ENCODE measurements around the gene TMEM131.

DNA sequence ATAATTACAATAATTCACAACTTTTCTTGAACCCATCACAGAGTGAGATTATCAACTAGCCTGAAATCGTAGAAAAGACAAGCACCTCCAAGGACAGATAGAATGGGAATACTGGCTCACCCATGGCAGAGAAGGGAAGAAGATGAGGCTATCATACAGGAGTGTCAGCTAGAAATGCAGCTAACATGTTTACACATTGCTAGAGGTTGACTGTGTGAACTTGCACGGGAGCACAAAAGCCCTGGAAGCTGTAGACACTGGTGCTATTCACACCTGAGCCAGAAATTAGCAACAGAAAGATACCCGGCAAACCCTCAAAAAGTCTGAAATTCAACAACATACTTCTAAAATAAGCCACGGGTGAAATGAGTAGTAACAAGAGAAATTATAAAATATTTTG lies 150.6 kb downstream of the TMEM131 start:
- TF ChIP-seq, protein P1, sequence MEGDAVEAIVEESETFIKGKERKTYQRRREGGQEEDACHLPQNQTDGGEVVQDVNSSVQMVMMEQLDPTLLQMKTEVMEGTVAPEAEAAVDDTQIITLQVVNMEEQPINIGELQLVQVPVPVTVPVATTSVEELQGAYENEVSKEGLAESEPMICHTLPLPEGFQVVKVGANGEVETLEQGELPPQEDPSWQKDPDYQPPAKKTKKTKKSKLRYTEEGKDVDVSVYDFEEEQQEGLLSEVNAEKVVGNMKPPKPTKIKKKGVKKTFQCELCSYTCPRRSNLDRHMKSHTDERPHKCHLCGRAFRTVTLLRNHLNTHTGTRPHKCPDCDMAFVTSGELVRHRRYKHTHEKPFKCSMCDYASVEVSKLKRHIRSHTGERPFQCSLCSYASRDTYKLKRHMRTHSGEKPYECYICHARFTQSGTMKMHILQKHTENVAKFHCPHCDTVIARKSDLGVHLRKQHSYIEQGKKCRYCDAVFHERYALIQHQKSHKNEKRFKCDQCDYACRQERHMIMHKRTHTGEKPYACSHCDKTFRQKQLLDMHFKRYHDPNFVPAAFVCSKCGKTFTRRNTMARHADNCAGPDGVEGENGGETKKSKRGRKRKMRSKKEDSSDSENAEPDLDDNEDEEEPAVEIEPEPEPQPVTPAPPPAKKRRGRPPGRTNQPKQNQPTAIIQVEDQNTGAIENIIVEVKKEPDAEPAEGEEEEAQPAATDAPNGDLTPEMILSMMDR (conservative IDR thresholded peaks at IDR 0.05; ENCODE audit: low read length): no peak
- no peak for TF ChIP-seq EZH2phosphoT487 (IDR thresholded peaks at IDR 0.05; ENCODE audit: borderline replicate concordance, low read depth, low read length)
